DOHH2 (cell line): Measurements from ENCODE around the gene C1orf105.

Experiments used
- H3F3A ChIP-seq: fragments of 200-600 bp; sonication (generic), shearing (Covaris generic); 2 replicates; pipeline ENCODE4 v1.6.0; 2016; ENCODE audit warnings: antibody characterized with exemption, mild to moderate bottlenecking; ENCODE audit not compliant: control insufficient read depth, insufficient read depth
- H3K27ac ChIP-seq: fragments of 200-600 bp; sonication (generic); 2 replicates; pipeline ENCODE4 v1.5.1; 2014; ENCODE audit warnings: low read depth, mild to moderate bottlenecking, low read length, moderate library complexity
- H3K27me3 ChIP-seq: fragments of 200-600 bp; sonication (generic); 2 replicates; pipeline ENCODE4 v1.6.1; 2014; ENCODE audit warnings: mild to moderate bottlenecking, low read length, mixed read lengths; ENCODE audit not compliant: control insufficient read depth
- H3K36me3 ChIP-seq: fragments of 200-600 bp; sonication (generic); 2 replicates; pipeline ENCODE4 v1.6.1; 2014; ENCODE audit warnings: mild to moderate bottlenecking, low read length, moderate library complexity, mixed read lengths; ENCODE audit not compliant: control insufficient read depth
- H3K4me1 ChIP-seq: fragments of 200-600 bp; sonication (generic); 2 replicates; pipeline ENCODE4 v1.6.1; 2014; ENCODE audit warnings: mild to moderate bottlenecking, low read length, mixed read lengths; ENCODE audit not compliant: control insufficient read depth
- H3K4me2 ChIP-seq: fragments of 200-600 bp; sonication (generic); 2 replicates; pipeline ENCODE4 v1.6.0; 2014; ENCODE audit warnings: mild to moderate bottlenecking, low read length, moderate library complexity
- H3K4me3 ChIP-seq: fragments of 200-600 bp; sonication (generic); 2 replicates; pipeline ENCODE4 v1.5.1; 2014; ENCODE audit warnings: mild to moderate bottlenecking, low read length, mixed read lengths
- H3K79me2 ChIP-seq: fragments of 200-600 bp; sonication (generic); 2 replicates; pipeline ENCODE4 v1.6.1; 2014; ENCODE audit warnings: mild to moderate bottlenecking, low read length, mixed read lengths; ENCODE audit not compliant: control insufficient read depth
- H3K9me2 ChIP-seq: fragments of 200-600 bp; sonication (generic); replicated peaks from 2 replicates; pipeline ENCODE4 v1.6.1; 2014; ENCODE audit warnings: mild to moderate bottlenecking, low read length, mixed read lengths; ENCODE audit not compliant: control insufficient read depth
- H3K9me3 ChIP-seq: fragments of 200-600 bp; sonication (generic); 2 replicates; pipeline ENCODE4 v1.6.1; 2014; ENCODE audit warnings: antibody characterized with exemption, low read length, mixed read lengths; ENCODE audit not compliant: control insufficient read depth, insufficient read depth
- H4K20me1 ChIP-seq: fragments of 200-600 bp; sonication (generic); 2 replicates; pipeline ENCODE4 v1.6.0; 2014; ENCODE audit warnings: low read depth, mild to moderate bottlenecking, antibody characterized with exemption, low read length, moderate library complexity; ENCODE audit not compliant: control insufficient read depth, insufficient read depth
- CTCF ChIP-seq: fragments of 200-600 bp; sonication (generic); IDR thresholded peaks from one replicate; pipeline ENCODE4 v1.5.1; 2014; ENCODE audit warnings: antibody characterized with exemption, mild to moderate bottlenecking, low read depth, low read length; ENCODE audit not compliant: poor library complexity, severe bottlenecking
- EZH2phosphoT487 ChIP-seq: fragments of 200-600 bp; sonication (generic); IDR thresholded peaks from 2 replicates; pipeline ENCODE4 v1.6.1; 2017; ENCODE audit warnings: borderline replicate concordance, mild to moderate bottlenecking, antibody characterized with exemption, low read length, moderate library complexity, mixed read lengths

C1orf105 gene

DNA sequence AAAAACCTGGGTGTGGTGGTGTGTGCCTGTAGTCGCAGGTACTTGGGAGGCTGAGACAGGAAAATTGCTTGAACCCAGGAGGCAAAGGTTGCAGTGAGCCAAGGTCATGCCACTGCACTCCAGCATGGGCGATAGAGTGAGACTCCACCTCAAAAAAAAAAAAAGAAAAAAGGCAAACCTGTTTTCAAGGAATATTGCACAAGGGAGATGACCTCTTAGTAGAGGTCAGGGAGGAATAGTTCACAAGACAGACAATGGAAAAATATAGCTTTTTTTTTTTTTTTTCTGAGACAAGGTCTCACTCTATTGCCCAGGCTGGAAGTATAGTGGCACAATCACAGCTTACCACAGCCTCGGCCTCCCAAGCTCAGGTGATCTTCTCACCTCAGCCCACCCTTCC is 90.0 kb downstream of the C1orf105 start:
- H3K27ac ChIP-seq, result no peak overlapping the region
- H3K4me2 ChIP-seq, result no peak overlapping the region
- no peaks in the 10 kb centered on the region for H3K27me3 ChIP-seq
- no peaks in the 10 kb centered on the region for H3K36me3 ChIP-seq
- H3K9me2 ChIP-seq, result no peaks in the 10 kb centered on the region
- H3K79me2 ChIP-seq, result no peaks in the 10 kb centered on the region
- TF ChIP-seq EZH2phosphoT487 (no peak), CTCF (no peak)
- no peaks in the 10 kb centered on the region for H3K9me3 ChIP-seq
- H3K4me3 ChIP-seq, result no peak overlapping the region
- no peaks in the 10 kb centered on the region for H3K4me1 ChIP-seq
- H4K20me1 ChIP-seq, result no peaks in the 10 kb centered on the region
- no peaks in the 10 kb centered on the region for H3F3A ChIP-seq

DNA sequence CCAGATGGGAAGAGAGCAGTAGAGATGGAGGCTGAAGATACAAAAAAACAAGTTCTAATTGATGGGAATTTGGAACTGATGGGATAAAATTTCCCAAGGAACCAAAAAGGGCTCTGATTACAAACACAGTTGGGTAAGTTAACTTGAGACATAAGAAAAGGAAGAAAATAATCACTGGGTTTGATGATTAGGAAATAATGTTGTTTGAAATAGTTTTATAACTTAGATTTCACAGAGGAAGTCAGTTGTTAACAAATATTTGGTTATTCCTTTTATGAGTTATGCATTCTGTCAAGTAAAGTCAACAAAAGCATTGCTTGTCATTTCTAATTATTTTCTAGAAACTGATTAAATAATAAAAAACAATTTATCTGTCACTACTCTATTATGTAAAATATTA is 92.1 kb downstream of the C1orf105 start:
- Histone ChIP-seq H4K20me1 (no peaks in the 10 kb centered on the region), H3K9me3 (no peaks in the 10 kb centered on the region), H3F3A (no peaks in the 10 kb centered on the region), H3K27ac (no peak overlapping the region), H3K36me3 (no peaks in the 10 kb centered on the region), H3K4me1 (no peaks in the 10 kb centered on the region), H3K4me2 (no peak overlapping the region), H3K79me2 (no peaks in the 10 kb centered on the region), H3K27me3 (no peaks in the 10 kb centered on the region), H3K4me3 (no peak overlapping the region), H3K9me2 (no peaks in the 10 kb centered on the region)
- TF ChIP-seq CTCF (no peak), EZH2phosphoT487 (no peak)

DNA sequence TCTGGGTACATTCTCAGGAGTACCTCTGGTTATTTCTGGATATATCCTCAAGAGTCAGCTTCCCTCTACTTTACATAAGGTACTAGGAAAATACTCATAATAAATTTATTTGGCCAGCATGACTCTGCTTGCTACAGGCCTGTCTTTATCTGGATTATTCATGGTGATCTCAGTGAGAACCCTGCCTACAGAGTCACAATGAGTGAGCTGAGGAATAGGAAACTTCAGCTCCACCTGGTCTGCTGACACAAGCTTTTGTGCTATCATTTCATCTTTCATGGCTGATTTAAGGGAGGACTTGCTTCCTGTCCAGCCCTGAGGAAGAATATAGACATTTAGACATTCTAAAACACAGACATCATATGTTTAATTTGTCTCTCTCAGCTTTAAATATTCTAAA is 93.0 kb downstream of the C1orf105 start:
- H3K4me1 ChIP-seq, result no peaks in the 10 kb centered on the region
- H4K20me1 ChIP-seq, result no peaks in the 10 kb centered on the region
- TF ChIP-seq CTCF (no peak), EZH2phosphoT487 (no peak)
- H3F3A ChIP-seq, result no peaks in the 10 kb centered on the region
- no peaks in the 10 kb centered on the region for H3K9me2 ChIP-seq
- H3K27me3 ChIP-seq, result no peaks in the 10 kb centered on the region
- no peaks in the 10 kb centered on the region for H3K79me2 ChIP-seq
- no peak overlapping the region for H3K4me2 ChIP-seq
- H3K27ac ChIP-seq, result no peak overlapping the region
- no peaks in the 10 kb centered on the region for H3K36me3 ChIP-seq
- H3K9me3 ChIP-seq, result no peaks in the 10 kb centered on the region
- no peak overlapping the region for H3K4me3 ChIP-seq

DNA sequence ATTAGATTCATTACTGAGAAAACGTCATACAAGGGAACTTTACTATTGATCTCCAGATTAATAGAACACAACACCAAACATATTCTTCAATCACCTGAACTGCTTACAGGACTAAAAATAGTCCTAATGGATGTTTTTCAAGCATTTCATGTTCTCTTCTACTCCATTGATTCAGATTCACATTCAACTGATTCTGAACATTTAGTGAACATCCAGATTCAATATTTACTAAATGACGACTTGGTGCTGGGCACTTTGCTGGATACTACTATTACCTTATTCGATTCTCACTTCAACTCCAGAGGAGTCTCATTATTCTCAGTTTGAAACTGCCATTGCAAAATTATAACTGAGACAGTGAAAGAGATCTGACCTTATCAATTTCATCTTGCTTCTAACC is 93.6 kb downstream of the C1orf105 start:
- H3K9me3 ChIP-seq, result no peaks in the 10 kb centered on the region
- no peaks in the 10 kb centered on the region for H4K20me1 ChIP-seq
- TF ChIP-seq EZH2phosphoT487 (no peak), CTCF (no peak)

More for the DNA sequence above, 93.6 kb downstream of the C1orf105 start:
- Histone ChIP-seq H3F3A (no peaks in the 10 kb centered on the region), H3K4me2 (no peak overlapping the region), H3K9me2 (no peaks in the 10 kb centered on the region), H3K4me3 (no peak overlapping the region), H3K36me3 (no peaks in the 10 kb centered on the region), H3K27ac (no peak overlapping the region), H3K79me2 (no peaks in the 10 kb centered on the region), H3K27me3 (no peaks in the 10 kb centered on the region), H3K4me1 (no peaks in the 10 kb centered on the region)
